Upper lobe of right lung (tissue), 1 donor: ENCODE results near the gene SEMA6B. TPM values are rescaled to one million over a fixed set of nuclear protein-coding genes. Genes with fewer than 3 reads are reported as not detected.

Experiments
- ATAC-seq: fragments of 200-7000 bp; cut with Tn5 transposase; one replicate; pipeline ENCODE4 v1.9.1; 2020; ENCODE audit warnings: mild to moderate bottlenecking, moderate library complexity
- DNase-seq: peaks from one replicate; pipeline ENCODE4 v3.0.0-alpha.2; 2020
- H3K27ac ChIP-seq: fragments of 200-600 bp; one replicate; pipeline ENCODE4 v1.8.0; 2022
- H3K27me3 ChIP-seq: fragments of 200-600 bp; one replicate; pipeline ENCODE4 v1.8.0; 2022; ENCODE audit warnings: mild to moderate bottlenecking
- H3K36me3 ChIP-seq: fragments of 200-600 bp; one replicate; pipeline ENCODE4 v1.8.0; 2022
- H3K4me1 ChIP-seq: fragments of 200-600 bp; one replicate; pipeline ENCODE4 v1.8.0; 2022
- H3K4me3 ChIP-seq: fragments of 200-600 bp; one replicate; pipeline ENCODE4 v1.8.0; 2022; ENCODE audit warnings: mild to moderate bottlenecking
- H3K9me3 ChIP-seq: fragments of 200-600 bp; one replicate; pipeline ENCODE4 v1.8.0; 2022
- CTCF ChIP-seq: fragments of 200-600 bp; IDR thresholded peaks from one replicate; pipeline ENCODE4 v1.8.0; 2022; ENCODE audit warnings: antibody characterized with exemption
- intact Hi-C: fragments of 100-400 bp; cut with DNase I; formaldehyde crosslinking; loops from one replicate; pipeline ENCODE4 v1.11.0; 2022
- total RNA-seq: library from RNA; stranded (reverse); fragmentation: NEBNext Ultra II Directional; extraction: Animal tissue kit (Norgen Biotek cat#: 25700); gene quantifications from one replicate; pipeline ENCODE4 v1.2.1, GENCODE V29; 2021
- donor health status: DM: no; HTN: yes; CAD: no; lungs with severe emphysema.

Gene SEMA6B
- total RNA-seq, 1 donor from 2014 or later, result 20.3 TPM

GRCh38 chr19:4538601-4538954, 20.9 kb downstream of the SEMA6B start:
- no peak for TF ChIP-seq CTCF
- Histone ChIP-seq H3K9me3 (no peaks in the 10 kb centered on the region), H3K27ac (no peak overlapping the region), H3K4me1 (peaks cover 18% of the 10 kb centered on the region), H3K36me3 (no peaks in the 10 kb centered on the region), H3K27me3 (no peaks in the 10 kb centered on the region), H3K4me3 (no peak overlapping the region)
- DNase-seq (no peak), ATAC-seq (no peak)
- intact Hi-C loops, result no loop called here

GRCh38 chr19:4537953-4538600, 21.4 kb downstream of the SEMA6B start:
- no peak for TF ChIP-seq CTCF
- intact Hi-C loops, result no loop called here
- H3K36me3 ChIP-seq, result no peaks in the 10 kb centered on the region
- no peak overlapping the region for H3K27ac ChIP-seq
- peaks cover 18% of the 10 kb centered on the region for H3K4me1 ChIP-seq
- H3K27me3 ChIP-seq, result no peaks in the 10 kb centered on the region
- no peak for ATAC-seq
- no peak overlapping the region for H3K4me3 ChIP-seq
- DNase-seq, result no peak
- H3K9me3 ChIP-seq, result no peaks in the 10 kb centered on the region

GRCh38 chr19:4536798-4537197, 22.7 kb downstream of the SEMA6B start:
- H3K9me3 ChIP-seq, result no peaks in the 10 kb centered on the region
- intact Hi-C loops, result no loop called here
- no peak overlapping the region for H3K27ac ChIP-seq
- no peak overlapping the region for H3K4me3 ChIP-seq
- no peaks in the 10 kb centered on the region for H3K27me3 ChIP-seq
- no peak for ATAC-seq
- no peaks in the 10 kb centered on the region for H3K36me3 ChIP-seq
- no peak for DNase-seq
- TF ChIP-seq CTCF, result no peak
- peaks cover 18% of the 10 kb centered on the region for H3K4me1 ChIP-seq

- Histone ChIP-seq H3K27me3 (no peaks in the 10 kb centered on the region), H3K4me1 (peaks cover 14% of the 10 kb centered on the region), H3K9me3 (no peaks in the 10 kb centered on the region), H3K36me3 (no peaks in the 10 kb centered on the region), H3K4me3 (peak within 1 kb of the TSS; percentile 35), H3K27ac (peak within 1 kb of the TSS; percentile 51)
- intact Hi-C loops, result no loop called here
- peak; percentile 80 for ATAC-seq
- peak; percentile 93 for DNase-seq
- no peak for TF ChIP-seq CTCF
These were observed 24.4 kb downstream of the SEMA6B start, which contains the start of gene PLIN5 for GRCh38 chr19:4534836-4535658. Gene PLIN5 (minus strand): TSS chr19:4535224. CDS start chr19:4534074, 1,150 bp downstream.

- no peak for DNase-seq
- H3K4me1 ChIP-seq, result peaks cover 14% of the 10 kb centered on the region
- no peak overlapping the region for H3K27ac ChIP-seq
- intact Hi-C loops, result no loop called here
- no peak overlapping the region for H3K4me3 ChIP-seq
- H3K27me3 ChIP-seq, result no peaks in the 10 kb centered on the region
- ATAC-seq, result no peak
- no peaks in the 10 kb centered on the region for H3K9me3 ChIP-seq
- TF ChIP-seq CTCF, result no peak
- H3K36me3 ChIP-seq, result no peaks in the 10 kb centered on the region
These were observed 25.6 kb downstream of the SEMA6B start for GRCh38 chr19:4533835-4534424.
